ENCODE measurements around the gene SRCAP.

GRCh38 chr16:30737794-30738648 is 39.0 kb downstream of the SRCAP start:
- TF ChIP-seq EZH2 (optimal IDR thresholded peaks at IDR 0.05; ENCODE audit: low read depth, low read length), result no peak
- TF ChIP-seq EZH2phosphoT487 (IDR thresholded peaks at IDR 0.05; ENCODE audit: low read length), result no peak

Measured in MM.1S (cell line).